ENCODE measurements around the gene TPM4. TPM values are rescaled to one million over a fixed set of nuclear protein-coding genes. Genes with fewer than 3 reads are reported as not detected.
A peak's percentile ranks its signal among the peaks of the same experiment; 100 is the strongest.

TPM4 gene
- total RNA-seq, 3 donors from 2014 or later, result 205 to 373 (median 333) TPM

DNA sequence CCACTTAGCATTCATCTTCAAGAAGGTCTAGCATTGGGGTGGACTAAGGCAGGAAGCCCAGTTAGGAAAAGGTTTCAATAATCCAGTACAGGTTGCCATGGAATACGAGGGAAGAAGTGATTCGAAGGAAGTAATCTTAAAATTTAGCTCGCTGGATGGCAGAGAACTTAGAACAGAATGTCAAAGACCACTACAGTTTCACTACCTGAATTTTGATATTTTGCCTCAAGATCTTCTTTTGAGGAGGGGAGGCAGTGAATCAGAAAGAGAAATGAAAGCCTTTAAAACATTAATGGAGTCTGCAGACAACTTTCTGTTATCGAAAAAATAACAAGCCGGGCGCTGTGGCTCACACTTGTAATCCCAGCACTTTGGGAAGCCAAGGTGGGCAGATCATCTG is 28.4 kb downstream of the TPM4 start:
- ATAC-seq (no peak), DNase-seq (no peak)
- Histone ChIP-seq H3K36me3 (ENCODE audit: low read depth) (peaks cover 6% of the 10 kb centered on the region), H3K9me3 (no peaks in the 10 kb centered on the region), H3K4me3 (no peak overlapping the region), H3K4me1 (ENCODE audit: low read depth) (peaks cover 10% of the 10 kb centered on the region)
- intact Hi-C loops (cut with DNase I, micrococcal nuclease), result no loop called here
- TF ChIP-seq, protein P1, sequence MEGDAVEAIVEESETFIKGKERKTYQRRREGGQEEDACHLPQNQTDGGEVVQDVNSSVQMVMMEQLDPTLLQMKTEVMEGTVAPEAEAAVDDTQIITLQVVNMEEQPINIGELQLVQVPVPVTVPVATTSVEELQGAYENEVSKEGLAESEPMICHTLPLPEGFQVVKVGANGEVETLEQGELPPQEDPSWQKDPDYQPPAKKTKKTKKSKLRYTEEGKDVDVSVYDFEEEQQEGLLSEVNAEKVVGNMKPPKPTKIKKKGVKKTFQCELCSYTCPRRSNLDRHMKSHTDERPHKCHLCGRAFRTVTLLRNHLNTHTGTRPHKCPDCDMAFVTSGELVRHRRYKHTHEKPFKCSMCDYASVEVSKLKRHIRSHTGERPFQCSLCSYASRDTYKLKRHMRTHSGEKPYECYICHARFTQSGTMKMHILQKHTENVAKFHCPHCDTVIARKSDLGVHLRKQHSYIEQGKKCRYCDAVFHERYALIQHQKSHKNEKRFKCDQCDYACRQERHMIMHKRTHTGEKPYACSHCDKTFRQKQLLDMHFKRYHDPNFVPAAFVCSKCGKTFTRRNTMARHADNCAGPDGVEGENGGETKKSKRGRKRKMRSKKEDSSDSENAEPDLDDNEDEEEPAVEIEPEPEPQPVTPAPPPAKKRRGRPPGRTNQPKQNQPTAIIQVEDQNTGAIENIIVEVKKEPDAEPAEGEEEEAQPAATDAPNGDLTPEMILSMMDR (IDR thresholded peaks at IDR 0.05), result no peak

DNA sequence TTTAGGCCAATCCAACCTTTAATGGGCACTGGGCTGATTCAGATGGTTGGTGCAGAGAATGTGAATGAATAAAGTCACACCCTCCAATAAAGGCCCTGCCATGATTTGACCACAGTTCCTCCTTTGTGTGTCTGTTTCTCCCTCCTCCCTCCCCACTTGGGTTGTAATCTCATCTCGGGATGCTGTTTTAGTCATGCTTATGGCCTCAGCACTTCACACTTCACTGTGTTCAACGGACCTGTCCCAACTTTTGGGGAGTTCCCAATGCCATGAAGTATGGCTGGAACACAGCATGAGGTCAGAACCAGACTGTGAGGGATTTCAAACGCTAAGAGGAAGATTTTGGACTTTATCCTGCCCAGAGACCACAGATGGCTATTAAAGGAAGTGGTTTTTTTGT is 29.8 kb downstream of the TPM4 start:
- ATAC-seq (peak; percentile 92), DNase-seq (peak in 1 of 3 donors; percentile 62)
- intact Hi-C loops (cut with DNase I, micrococcal nuclease), result no loop called here

DNA sequence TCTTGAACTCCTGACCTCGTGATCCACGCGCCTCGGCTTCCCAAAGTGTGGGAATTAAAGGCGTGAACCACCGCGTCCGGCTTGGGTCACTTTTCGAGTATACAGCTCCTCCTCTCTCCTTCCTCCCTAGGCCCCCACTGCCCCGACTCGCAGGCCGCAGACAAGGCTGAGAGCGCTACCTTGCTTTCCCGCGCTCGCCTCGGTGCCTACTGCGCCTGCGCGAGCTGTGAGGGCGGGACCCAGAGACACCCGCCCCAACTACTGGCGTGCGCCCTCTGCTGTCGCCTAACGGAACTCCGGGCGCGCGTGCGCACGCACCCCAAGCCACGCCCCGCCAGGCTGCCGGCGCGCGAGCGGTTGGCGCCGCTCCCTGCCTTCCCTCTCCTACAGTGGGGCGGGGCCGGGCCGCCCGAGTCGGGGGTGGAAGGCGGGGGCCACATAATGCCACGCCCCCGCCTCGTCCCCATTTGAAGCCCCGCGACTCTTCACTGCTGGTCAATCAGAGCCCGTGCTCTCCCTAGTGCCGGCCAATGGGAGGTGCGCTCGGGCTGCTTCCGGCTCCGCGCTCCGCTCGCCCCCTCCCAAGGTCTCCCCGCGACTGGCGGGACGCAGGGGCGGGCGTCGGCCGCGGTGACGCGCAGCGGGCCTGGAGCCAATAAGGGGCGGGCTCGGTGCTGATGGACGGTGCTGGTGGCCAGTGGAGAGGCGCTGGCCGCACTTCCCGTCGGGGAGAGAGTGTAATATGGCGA is 35.0 kb downstream of the TPM4 start, which contains the start of gene RAB8A:
RAB8A (plus strand) TSS at position 730 of the 749 bp plus-strand sequence; CDS start at position 743, 13 bp downstream.
- peaks cover 5% of the 10 kb centered on the region for H3K36me3 ChIP-seq (ENCODE audit: low read depth)
- ATAC-seq, result peak; percentile 95
- H3K9me3 ChIP-seq, result no peaks in the 10 kb centered on the region
- H3K4me3 ChIP-seq, result peak within 1 kb of the TSS; percentile 63
- intact Hi-C loops (cut with DNase I, micrococcal nuclease), result loop anchor here in 1 of 2 donors (10.0 kb wide), 1 partner anchor 47 kb away; no protein-coding TSS in a partner anchor
- DNase-seq, result peak; percentile 99 to 100 (median 100)
- peaks cover 32% of the 10 kb centered on the region for H3K4me1 ChIP-seq (ENCODE audit: low read depth)
- TF ChIP-seq, protein P1 (IDR thresholded peaks at IDR 0.05), result peak; percentile 99

More for the DNA sequence above, 29.8 kb downstream of the TPM4 start:
- TF ChIP-seq, protein P1 (IDR thresholded peaks at IDR 0.05), result no peak
- Histone ChIP-seq H3K4me3 (no peak overlapping the region), H3K4me1 (ENCODE audit: low read depth) (peaks cover 10% of the 10 kb centered on the region), H3K36me3 (ENCODE audit: low read depth) (peaks cover 6% of the 10 kb centered on the region), H3K9me3 (no peaks in the 10 kb centered on the region)

DNA sequence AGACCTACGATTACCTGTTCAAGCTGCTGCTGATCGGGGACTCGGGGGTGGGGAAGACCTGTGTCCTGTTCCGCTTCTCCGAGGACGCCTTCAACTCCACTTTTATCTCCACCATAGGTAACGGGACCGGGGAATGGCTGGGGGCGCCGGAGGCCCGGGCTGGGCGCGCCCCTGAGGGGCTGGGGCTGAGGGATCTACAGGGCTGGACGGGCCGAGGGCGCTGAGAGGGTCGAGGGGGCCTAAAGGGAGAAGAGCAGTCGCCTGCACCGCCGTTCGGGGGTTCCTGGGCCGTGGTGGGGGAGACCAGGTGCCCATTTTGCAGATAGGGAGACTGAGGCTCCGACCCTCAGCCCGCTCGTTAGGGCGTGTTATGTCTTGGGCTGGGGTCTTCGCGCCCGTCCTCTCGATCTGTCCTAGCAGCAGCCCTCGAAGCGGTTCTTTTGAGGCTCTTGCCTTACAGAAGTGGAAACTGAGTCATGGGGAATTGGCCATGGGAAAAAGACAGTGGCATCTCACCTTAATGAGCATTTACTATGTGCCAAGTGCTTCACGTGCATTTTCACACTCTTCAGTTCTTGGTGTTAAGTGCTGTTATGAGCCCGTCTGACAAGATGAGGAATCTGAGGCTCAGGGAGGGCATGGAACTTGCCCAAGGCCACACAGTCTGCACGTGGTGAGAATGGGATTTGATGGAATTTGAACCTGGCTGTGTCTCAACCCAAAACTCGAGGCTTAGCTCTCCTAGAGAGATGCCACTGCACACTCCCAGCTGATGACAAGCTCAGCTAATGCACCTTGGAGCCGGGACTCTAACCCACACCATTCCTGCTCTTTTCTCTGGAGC is 35.8 kb downstream of the TPM4 start:
- Histone ChIP-seq H3K4me1 (ENCODE audit: low read depth) (peaks cover 32% of the 10 kb centered on the region), H3K4me3 (peak overlapping the region; percentile 63), H3K36me3 (ENCODE audit: low read depth) (peaks cover 5% of the 10 kb centered on the region), H3K9me3 (no peaks in the 10 kb centered on the region)
- ATAC-seq (no peak), DNase-seq (peak in 1 of 3 donors; percentile 25)
- intact Hi-C loops (cut with DNase I, micrococcal nuclease), result loop anchor here in 1 of 2 donors (10.0 kb wide), 1 partner anchor 47 kb away; no protein-coding TSS in a partner anchor
- TF ChIP-seq, protein P1 (IDR thresholded peaks at IDR 0.05), result no peak

DNA sequence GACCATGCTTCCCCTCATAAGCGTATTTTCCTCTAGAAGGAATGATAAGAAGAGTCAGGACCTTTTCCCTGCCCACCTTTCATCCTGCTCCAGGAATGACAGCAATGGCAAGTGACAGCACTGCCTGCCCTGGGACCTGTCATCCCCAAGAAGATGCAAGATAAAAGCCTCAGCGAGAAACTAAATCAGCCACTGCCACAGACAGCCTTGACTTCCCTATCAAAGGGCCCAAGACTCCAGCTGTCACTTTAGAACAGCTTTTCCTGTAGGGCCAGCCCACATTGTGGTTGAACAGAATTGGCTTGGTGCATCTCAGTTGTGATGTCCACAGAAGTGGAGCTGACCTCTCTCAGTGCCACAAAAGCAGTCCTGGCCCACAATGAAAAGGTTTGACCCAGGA is 36.5 kb downstream of the TPM4 start:
- TF ChIP-seq, protein P1 (IDR thresholded peaks at IDR 0.05), result no peak
- intact Hi-C loops (cut with DNase I, micrococcal nuclease), result loop anchor here in 1 of 2 donors (10.0 kb wide), 1 partner anchor 48 kb away; no protein-coding TSS in a partner anchor
- Histone ChIP-seq H3K4me1 (ENCODE audit: low read depth) (peaks cover 32% of the 10 kb centered on the region), H3K36me3 (ENCODE audit: low read depth) (peaks cover 5% of the 10 kb centered on the region), H3K9me3 (no peaks in the 10 kb centered on the region), H3K4me3 (no peak overlapping the region)
- ATAC-seq (no peak), DNase-seq (peak in 1 of 3 donors; percentile 12)
